ENCODE results near the gene ITPR2. TPM values are rescaled to one million over a fixed set of nuclear protein-coding genes. Genes with fewer than 3 reads are reported as not detected.

Gene ITPR2
- total RNA-seq, 1 donor from 2014 or later = 12.5 TPM

GRCh38 chr12:26723379-26724308 is 109.3 kb downstream of the ITPR2 start:
- Histone ChIP-seq H3K4me1 (peaks cover 3 to 16% of the 10 kb centered on the region in 2 donors), H3K36me3 (no peaks in the 10 kb centered on the region), H3K27ac (peak overlapping the region; percentile 49 to 63), H3K4me3 (no peak overlapping the region), H3K9me3 (no peaks in the 10 kb centered on the region), H3K27me3 (no peaks in the 10 kb centered on the region)
- intact Hi-C loops (cut with DNase I) = loop anchor here (5.0 kb wide), 1 partner anchor 109 kb away; the partner anchor contains the start of gene ITPR2
- TF ChIP-seq, protein P1, sequence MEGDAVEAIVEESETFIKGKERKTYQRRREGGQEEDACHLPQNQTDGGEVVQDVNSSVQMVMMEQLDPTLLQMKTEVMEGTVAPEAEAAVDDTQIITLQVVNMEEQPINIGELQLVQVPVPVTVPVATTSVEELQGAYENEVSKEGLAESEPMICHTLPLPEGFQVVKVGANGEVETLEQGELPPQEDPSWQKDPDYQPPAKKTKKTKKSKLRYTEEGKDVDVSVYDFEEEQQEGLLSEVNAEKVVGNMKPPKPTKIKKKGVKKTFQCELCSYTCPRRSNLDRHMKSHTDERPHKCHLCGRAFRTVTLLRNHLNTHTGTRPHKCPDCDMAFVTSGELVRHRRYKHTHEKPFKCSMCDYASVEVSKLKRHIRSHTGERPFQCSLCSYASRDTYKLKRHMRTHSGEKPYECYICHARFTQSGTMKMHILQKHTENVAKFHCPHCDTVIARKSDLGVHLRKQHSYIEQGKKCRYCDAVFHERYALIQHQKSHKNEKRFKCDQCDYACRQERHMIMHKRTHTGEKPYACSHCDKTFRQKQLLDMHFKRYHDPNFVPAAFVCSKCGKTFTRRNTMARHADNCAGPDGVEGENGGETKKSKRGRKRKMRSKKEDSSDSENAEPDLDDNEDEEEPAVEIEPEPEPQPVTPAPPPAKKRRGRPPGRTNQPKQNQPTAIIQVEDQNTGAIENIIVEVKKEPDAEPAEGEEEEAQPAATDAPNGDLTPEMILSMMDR (IDR thresholded peaks at IDR 0.05) = no peak
- no peak for DNase-seq (ENCODE audit: low spot score in 2 of 2)

DNA sequence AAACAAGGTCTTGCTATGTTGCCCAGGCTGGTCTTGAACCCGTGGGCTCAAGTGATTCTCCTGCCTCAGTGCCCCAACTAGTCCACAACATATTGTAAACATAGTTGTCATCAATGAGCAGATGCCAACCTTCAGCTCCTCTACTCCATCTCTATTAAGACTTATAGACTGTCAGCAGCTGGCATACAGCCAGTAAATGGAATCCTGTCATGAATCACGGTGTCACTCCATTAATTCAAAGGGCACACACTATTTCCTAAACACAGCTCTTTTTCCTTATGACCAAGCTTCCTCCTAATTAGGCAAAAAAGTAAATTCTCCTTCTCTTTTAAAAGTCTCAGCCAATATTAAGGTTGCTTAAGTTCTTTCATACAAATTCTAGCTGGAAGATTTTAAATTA is 111.2 kb downstream of the ITPR2 start:
- DNase-seq (ENCODE audit: low spot score in 2 of 2) = no peak
- intact Hi-C loops (cut with DNase I) = loop anchor here (5.0 kb wide), 1 partner anchor 111 kb away; the partner anchor contains the start of gene ITPR2
- Histone ChIP-seq H3K4me1 (peaks cover 3 to 16% of the 10 kb centered on the region in 2 donors), H3K4me3 (no peak overlapping the region), H3K36me3 (no peaks in the 10 kb centered on the region), H3K27ac (no peak overlapping the region), H3K27me3 (no peaks in the 10 kb centered on the region), H3K9me3 (no peaks in the 10 kb centered on the region)
- TF ChIP-seq, protein P1 (IDR thresholded peaks at IDR 0.05) = no peak

DNA sequence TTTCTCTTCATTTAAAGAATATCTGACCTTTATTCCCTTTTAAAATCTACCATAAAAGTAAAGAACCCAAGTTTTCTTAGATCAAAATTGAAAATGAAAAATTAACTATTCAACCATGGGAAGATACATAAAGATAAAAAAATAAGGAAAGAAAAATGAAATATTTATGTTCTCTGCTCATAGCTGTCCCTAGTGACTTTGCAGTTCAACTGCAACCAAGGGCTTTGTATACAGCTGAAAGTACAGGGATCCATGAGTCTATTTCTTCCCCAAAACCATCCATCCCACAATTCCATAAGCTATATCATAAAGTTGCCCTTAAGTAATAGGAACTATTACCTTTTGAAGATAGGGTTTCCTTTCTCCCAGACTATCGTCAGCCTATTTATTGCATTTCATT is 113.1 kb downstream of the ITPR2 start:
- Histone ChIP-seq H3K9me3 (no peaks in the 10 kb centered on the region), H3K27me3 (no peaks in the 10 kb centered on the region), H3K4me3 (no peak overlapping the region), H3K36me3 (peaks cover 0 to 5% of the 10 kb centered on the region in 2 donors), H3K4me1 (peaks cover 3 to 16% of the 10 kb centered on the region in 2 donors), H3K27ac (no peak overlapping the region)
- DNase-seq (ENCODE audit: low spot score in 2 of 2) = no peak
- TF ChIP-seq, protein P1 (IDR thresholded peaks at IDR 0.05) = no peak
- intact Hi-C loops (cut with DNase I) = loop anchor here (5.0 kb wide), 1 partner anchor 112 kb away; the partner anchor contains the start of gene ITPR2

DNA sequence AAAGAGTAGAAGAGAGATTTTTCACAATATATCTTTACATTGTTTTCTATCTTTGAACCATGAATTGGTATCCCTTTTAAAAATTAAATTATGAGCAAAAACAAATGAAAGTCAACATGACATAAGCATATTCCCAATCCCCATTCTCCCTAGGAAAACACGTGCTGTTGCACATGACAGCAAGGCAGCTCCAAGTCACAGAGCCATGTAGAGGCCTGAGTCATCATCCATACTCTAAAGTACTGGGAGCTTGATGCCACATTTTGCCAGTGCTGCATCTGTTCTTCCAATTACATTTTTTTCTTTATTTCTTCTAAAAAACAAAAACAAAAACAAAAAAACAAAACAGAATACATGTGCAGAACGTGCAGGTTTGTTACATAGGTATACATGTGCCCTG is 115.2 kb downstream of the ITPR2 start:
- H3K9me3 ChIP-seq = no peaks in the 10 kb centered on the region
- intact Hi-C loops (cut with DNase I) = no loop called here
- no peak overlapping the region for H3K4me3 ChIP-seq
- DNase-seq (ENCODE audit: low spot score in 2 of 2) = no peak
- H3K27me3 ChIP-seq = no peaks in the 10 kb centered on the region
- TF ChIP-seq, protein P1 (IDR thresholded peaks at IDR 0.05) = no peak
- H3K36me3 ChIP-seq = peaks cover 0 to 7% of the 10 kb centered on the region in 2 donors
- H3K27ac ChIP-seq = no peak overlapping the region
- H3K4me1 ChIP-seq = peaks cover 0 to 3% of the 10 kb centered on the region in 2 donors

DNA sequence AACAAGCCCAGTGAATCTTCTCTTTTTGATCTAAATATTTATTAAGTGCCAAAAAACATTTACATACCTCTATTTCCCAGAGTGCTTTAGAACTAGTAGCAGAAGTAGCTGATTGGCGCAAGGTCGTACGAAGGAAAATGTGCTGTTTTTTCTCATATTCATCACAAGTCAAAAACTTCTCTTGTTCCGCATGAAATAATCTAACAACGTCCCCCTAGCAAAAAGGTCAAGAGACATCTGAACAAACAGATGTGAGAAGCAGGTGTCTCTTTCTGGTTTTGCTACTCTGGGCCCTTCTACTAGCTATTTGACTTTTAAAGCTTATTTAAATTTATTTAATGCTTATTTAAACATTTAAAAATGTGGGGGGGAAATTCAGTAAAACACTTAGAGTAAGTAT is 117.8 kb downstream of the ITPR2 start:
- no peaks in the 10 kb centered on the region for H3K4me1 ChIP-seq
- no peak overlapping the region for H3K27ac ChIP-seq
- no peak overlapping the region for H3K4me3 ChIP-seq
- no peaks in the 10 kb centered on the region for H3K9me3 ChIP-seq
- intact Hi-C loops (cut with DNase I) = no loop called here
- no peak for DNase-seq (ENCODE audit: low spot score in 2 of 2)
- TF ChIP-seq, protein P1 (IDR thresholded peaks at IDR 0.05) = no peak
- H3K36me3 ChIP-seq = peaks cover 0 to 7% of the 10 kb centered on the region in 2 donors
- no peaks in the 10 kb centered on the region for H3K27me3 ChIP-seq

All from ascending aorta (tissue), 2 donors.